ENCODE data around the gene PPP1R14C. TPM values are rescaled to one million over a fixed set of nuclear protein-coding genes. Genes with fewer than 3 reads are reported as not detected.
A peak's percentile ranks its signal among the peaks of the same experiment; 100 is the strongest.

Gene PPP1R14C
- polyA plus RNA-seq, 1 donor (not counting 4 experiments of a cell fraction or from before 2014, with no cell fraction given): 50.6 TPM

DNA sequence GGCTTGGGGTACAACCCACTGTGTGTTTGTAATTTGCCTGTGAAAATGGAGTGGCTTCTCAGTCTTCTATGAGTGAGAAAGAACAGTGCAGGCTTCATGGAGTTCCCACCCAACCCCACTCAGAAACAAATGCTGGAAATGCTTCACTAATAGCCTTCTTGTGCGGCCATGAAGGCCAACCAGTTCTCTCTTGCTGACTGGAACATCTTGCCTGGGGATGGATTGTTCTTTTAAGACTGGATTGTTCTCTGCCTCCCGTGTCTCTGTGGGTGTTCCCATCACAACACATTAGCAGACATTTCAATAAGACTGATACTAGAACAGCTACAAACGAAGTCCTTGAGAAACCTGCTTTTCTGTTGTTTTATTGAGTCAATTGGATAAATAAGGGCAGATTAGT lies 110.6 kb downstream of the PPP1R14C start:
- no peaks in the 10 kb centered on the region for H3K9me1 ChIP-seq (ENCODE audit: control insufficient read depth, extremely low read depth, insufficient read depth, low read length)
- H4K20me1 ChIP-seq (ENCODE audit: control insufficient read depth, extremely low read depth, insufficient read depth, low read length): no peaks in the 10 kb centered on the region
- TF ChIP-seq CTCF (optimal IDR thresholded peaks at IDR 0.05 in 1 of 3, IDR thresholded peaks at IDR 0.05 in 1 of 3, conservative IDR thresholded peaks at IDR 0.05 in 1 of 3; ENCODE audit: extremely low read depth in 1 of 3, insufficient read depth in 2 of 3, low read length in 3 of 3): no peak
- no peak for TF ChIP-seq EZH2 (IDR thresholded peaks at IDR 0.05; ENCODE audit: low read length)
- H3K79me2 ChIP-seq (ENCODE audit: control insufficient read depth, insufficient read depth, low read length): no peaks in the 10 kb centered on the region
- FAIRE-seq (peak; percentile 55), DNase-seq (ENCODE audit: low read depth, low spot score) (no peak)
- H3K4me2 ChIP-seq (ENCODE audit: control insufficient read depth, extremely low read depth, insufficient read depth, low read depth, low read length): peak overlapping the region; percentile 2
- dilution Hi-C loops (cut with MboI; ENCODE audit: extremely low pct_ligation_motif_present, low sequenced_read_pairs): no loop called here
- H3K9me3 ChIP-seq (ENCODE audit: control insufficient read depth, low read depth, low read length): no peaks in the 10 kb centered on the region
- no peak overlapping the region for H3K9ac ChIP-seq (ENCODE audit: control insufficient read depth, extremely low read depth, insufficient read depth, low read length)
- peaks cover 3 to 8% of the 10 kb centered on the region in 2 experiments for H3K36me3 ChIP-seq (ENCODE audit: control insufficient read depth in 2 of 2, extremely low read depth in 1 of 2, insufficient read depth in 2 of 2, low read length in 2 of 2)
- H2AFZ ChIP-seq (ENCODE audit: control insufficient read depth, low read length): no peak overlapping the region
- peak overlapping the region; percentile 100 for H3K27ac ChIP-seq (ENCODE audit: control insufficient read depth, insufficient read depth, low read length)
- peaks cover 74% of the 10 kb centered on the region for H3K4me1 ChIP-seq (ENCODE audit: control insufficient read depth, extremely low read depth, insufficient read depth, low read length)
- H3K27me3 ChIP-seq (ENCODE audit: control insufficient read depth, extremely low read depth, insufficient read depth, low read length): no peaks in the 10 kb centered on the region
- H3K4me3 ChIP-seq (ENCODE audit: control insufficient read depth in 2 of 3, extremely low read depth in 1 of 3, insufficient read depth in 2 of 3, low read depth in 1 of 3, low read length in 3 of 3): no peak overlapping the region

DNA sequence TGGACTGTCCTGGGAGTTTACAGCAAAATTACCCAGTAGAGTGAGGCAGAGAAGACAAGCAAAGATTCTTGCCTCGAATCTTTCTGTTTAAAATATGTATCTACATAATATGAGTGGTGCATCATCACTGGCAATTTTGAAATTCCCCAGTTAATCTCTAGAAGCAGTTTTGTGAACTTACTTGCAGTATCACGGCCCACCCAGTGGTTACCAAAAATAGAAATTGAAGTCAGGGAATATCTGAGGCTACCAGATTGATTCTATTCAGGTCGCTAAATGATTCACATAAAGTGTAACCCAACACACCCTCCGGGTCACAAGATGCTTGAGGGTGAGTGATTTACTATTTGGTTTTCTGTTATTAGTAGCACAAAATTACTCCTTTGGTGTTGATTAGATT lies 111.9 kb downstream of the PPP1R14C start:
- dilution Hi-C loops (cut with MboI; ENCODE audit: extremely low pct_ligation_motif_present, low sequenced_read_pairs): no loop called here
- H3K9ac ChIP-seq (ENCODE audit: control insufficient read depth, extremely low read depth, insufficient read depth, low read length): peak overlapping the region; percentile 90
- TF ChIP-seq EZH2 (IDR thresholded peaks at IDR 0.05; ENCODE audit: low read length): no peak

DNA sequence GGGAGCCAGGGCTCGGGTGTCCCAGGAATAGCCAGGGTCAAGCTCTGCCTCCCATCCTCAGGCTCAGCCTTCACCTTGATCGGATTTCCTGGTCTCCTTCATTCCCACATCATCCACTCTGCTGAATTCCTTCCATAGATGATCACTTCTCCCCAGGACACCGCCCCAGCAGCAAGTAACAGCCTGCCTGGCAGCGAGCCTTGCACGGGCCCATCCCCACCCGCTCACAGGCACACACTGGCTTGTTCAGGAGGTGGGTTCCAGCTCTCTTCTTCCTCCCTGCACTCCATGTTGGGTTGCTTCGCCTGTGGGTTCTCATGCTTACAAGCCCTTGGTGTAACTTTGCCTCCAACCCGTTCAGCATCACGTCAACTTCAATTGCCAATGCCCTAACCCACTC lies 113.0 kb downstream of the PPP1R14C start:
- H3K79me2 ChIP-seq (ENCODE audit: control insufficient read depth, insufficient read depth, low read length): no peaks in the 10 kb centered on the region
- H3K4me2 ChIP-seq (ENCODE audit: control insufficient read depth, extremely low read depth, insufficient read depth, low read depth, low read length): peak overlapping the region; percentile 98
- H3K36me3 ChIP-seq (ENCODE audit: control insufficient read depth in 2 of 2, extremely low read depth in 1 of 2, insufficient read depth in 2 of 2, low read length in 2 of 2): no peaks in the 10 kb centered on the region
- TF ChIP-seq CTCF (optimal IDR thresholded peaks at IDR 0.05 in 1 of 3, IDR thresholded peaks at IDR 0.05 in 1 of 3, conservative IDR thresholded peaks at IDR 0.05 in 1 of 3; ENCODE audit: extremely low read depth in 1 of 3, insufficient read depth in 2 of 3, low read length in 3 of 3) (no peak), EZH2 (IDR thresholded peaks at IDR 0.05; ENCODE audit: low read length) (no peak)
- dilution Hi-C loops (cut with MboI; ENCODE audit: extremely low pct_ligation_motif_present, low sequenced_read_pairs): no loop called here
- no peaks in the 10 kb centered on the region for H3K27me3 ChIP-seq (ENCODE audit: control insufficient read depth, extremely low read depth, insufficient read depth, low read length)
- peak overlapping the region; percentile 100 for H3K27ac ChIP-seq (ENCODE audit: control insufficient read depth, insufficient read depth, low read length)
- DNase-seq (ENCODE audit: low read depth, low spot score): no peak
- H3K4me3 ChIP-seq (ENCODE audit: control insufficient read depth in 2 of 3, extremely low read depth in 1 of 3, insufficient read depth in 2 of 3, low read depth in 1 of 3, low read length in 3 of 3): peak overlapping the region; percentile 13 to 58 (median 42)
- peak overlapping the region; percentile 90 for H3K9ac ChIP-seq (ENCODE audit: control insufficient read depth, extremely low read depth, insufficient read depth, low read length)
- no peaks in the 10 kb centered on the region for H3K9me1 ChIP-seq (ENCODE audit: control insufficient read depth, extremely low read depth, insufficient read depth, low read length)
- H3K9me3 ChIP-seq (ENCODE audit: control insufficient read depth, low read depth, low read length): no peaks in the 10 kb centered on the region
- peak overlapping the region; percentile 39 for H2AFZ ChIP-seq (ENCODE audit: control insufficient read depth, low read length)
- H3K4me1 ChIP-seq (ENCODE audit: control insufficient read depth, extremely low read depth, insufficient read depth, low read length): peaks cover 67% of the 10 kb centered on the region
- H4K20me1 ChIP-seq (ENCODE audit: control insufficient read depth, extremely low read depth, insufficient read depth, low read length): no peaks in the 10 kb centered on the region
- FAIRE-seq: peak; percentile 99

More for the DNA sequence above, 111.9 kb downstream of the PPP1R14C start:
- no peaks in the 10 kb centered on the region for H3K9me3 ChIP-seq (ENCODE audit: control insufficient read depth, low read depth, low read length)
- no peaks in the 10 kb centered on the region for H4K20me1 ChIP-seq (ENCODE audit: control insufficient read depth, extremely low read depth, insufficient read depth, low read length)
- no peaks in the 10 kb centered on the region for H3K79me2 ChIP-seq (ENCODE audit: control insufficient read depth, insufficient read depth, low read length)
- peaks cover under 1% of the 10 kb centered on the region in 2 experiments for H3K36me3 ChIP-seq (ENCODE audit: control insufficient read depth in 2 of 2, extremely low read depth in 1 of 2, insufficient read depth in 2 of 2, low read length in 2 of 2)
- peak; percentile 9 for FAIRE-seq
- peaks cover 74% of the 10 kb centered on the region for H3K4me1 ChIP-seq (ENCODE audit: control insufficient read depth, extremely low read depth, insufficient read depth, low read length)
- no peak for DNase-seq (ENCODE audit: low read depth, low spot score)
- H3K27me3 ChIP-seq (ENCODE audit: control insufficient read depth, extremely low read depth, insufficient read depth, low read length): no peaks in the 10 kb centered on the region
- H3K9me1 ChIP-seq (ENCODE audit: control insufficient read depth, extremely low read depth, insufficient read depth, low read length): no peaks in the 10 kb centered on the region
- H3K27ac ChIP-seq (ENCODE audit: control insufficient read depth, insufficient read depth, low read length): peak overlapping the region; percentile 100
- peak overlapping the region; percentile 98 for H3K4me2 ChIP-seq (ENCODE audit: control insufficient read depth, extremely low read depth, insufficient read depth, low read depth, low read length)
- no peak overlapping the region for H2AFZ ChIP-seq (ENCODE audit: control insufficient read depth, low read length)
- H3K4me3 ChIP-seq (ENCODE audit: control insufficient read depth in 2 of 3, extremely low read depth in 1 of 3, insufficient read depth in 2 of 3, low read depth in 1 of 3, low read length in 3 of 3): peak overlapping the region in 1 of 3 experiments; percentile 58

Data from keratinocyte (primary cell).